ENCODE data around the gene KLK5.

DNA sequence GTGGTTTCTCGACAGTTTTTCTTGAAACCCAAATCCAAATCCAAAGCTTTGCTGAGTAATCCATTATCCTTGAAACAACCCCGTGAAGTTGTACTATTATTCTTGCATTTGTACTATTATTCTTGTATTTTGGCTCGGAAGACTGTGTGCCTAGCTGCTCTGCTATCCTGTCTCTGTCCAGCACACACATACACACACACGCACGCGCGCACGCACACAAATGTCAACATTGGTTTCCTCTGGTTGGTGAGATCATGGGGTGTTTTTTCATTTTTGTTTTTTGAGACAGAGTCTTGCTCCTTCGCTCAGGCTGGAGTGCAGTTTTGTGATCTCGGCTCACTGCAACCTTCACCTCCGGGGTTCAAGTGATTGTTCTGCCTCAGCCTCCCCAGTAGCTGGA lies 26.7 kb downstream of the KLK5 start:
- no peak for TF ChIP-seq POLR2A (IDR thresholded peaks at IDR 0.05)
- TF ChIP-seq, protein P1, sequence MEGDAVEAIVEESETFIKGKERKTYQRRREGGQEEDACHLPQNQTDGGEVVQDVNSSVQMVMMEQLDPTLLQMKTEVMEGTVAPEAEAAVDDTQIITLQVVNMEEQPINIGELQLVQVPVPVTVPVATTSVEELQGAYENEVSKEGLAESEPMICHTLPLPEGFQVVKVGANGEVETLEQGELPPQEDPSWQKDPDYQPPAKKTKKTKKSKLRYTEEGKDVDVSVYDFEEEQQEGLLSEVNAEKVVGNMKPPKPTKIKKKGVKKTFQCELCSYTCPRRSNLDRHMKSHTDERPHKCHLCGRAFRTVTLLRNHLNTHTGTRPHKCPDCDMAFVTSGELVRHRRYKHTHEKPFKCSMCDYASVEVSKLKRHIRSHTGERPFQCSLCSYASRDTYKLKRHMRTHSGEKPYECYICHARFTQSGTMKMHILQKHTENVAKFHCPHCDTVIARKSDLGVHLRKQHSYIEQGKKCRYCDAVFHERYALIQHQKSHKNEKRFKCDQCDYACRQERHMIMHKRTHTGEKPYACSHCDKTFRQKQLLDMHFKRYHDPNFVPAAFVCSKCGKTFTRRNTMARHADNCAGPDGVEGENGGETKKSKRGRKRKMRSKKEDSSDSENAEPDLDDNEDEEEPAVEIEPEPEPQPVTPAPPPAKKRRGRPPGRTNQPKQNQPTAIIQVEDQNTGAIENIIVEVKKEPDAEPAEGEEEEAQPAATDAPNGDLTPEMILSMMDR (IDR thresholded peaks at IDR 0.05): no peak
